Gastrocnemius medialis (tissue), 4 donors: ENCODE measurements around the gene WFIKKN1. TPM values are rescaled to one million over a fixed set of nuclear protein-coding genes. Genes with fewer than 3 reads are reported as not detected.

Source experiments
- ATAC-seq, 2 donors: fragments of 150-250 bp; one replicate each; pipeline ENCODE4 v1.9.1; 2016
- DNase-seq, 2 donors: peaks; one replicate each; pipeline ENCODE4 v3.0.0-alpha.2; 2019
- H3K27ac ChIP-seq, 4 donors: fragments of 200-600 bp; sonication (generic); 1 replicate in 1 of 4; 2 replicates in 3 of 4; pipeline ENCODE4 v1.5.1; 2016 to 2018; ENCODE audit warnings: mild to moderate bottlenecking in 2 of 4, moderate library complexity in 1 of 4
- H3K27me3 ChIP-seq, 3 donors: fragments of 200-600 bp; sonication (generic) in 2 of 3; 1 replicate in 1 of 3; 2 replicates in 2 of 3; pipeline versions ENCODE4 v1.5.1 to v1.6.0; 2016 to 2019; ENCODE audit warnings: mild to moderate bottlenecking in 1 of 3, moderate library complexity in 1 of 3
- H3K36me3 ChIP-seq, 2 donors: fragments of 200-600 bp; sonication (generic) in 1 of 2; one replicate each; pipeline ENCODE4 v1.5.1; 2017 to 2018
- H3K4me1 ChIP-seq, 2 donors: fragments of 200-600 bp; sonication (generic) in 1 of 2; one replicate each; pipeline ENCODE4 v1.5.1; 2016 to 2017; ENCODE audit warnings: mild to moderate bottlenecking in 2 of 2
- H3K4me3 ChIP-seq, 4 donors: fragments of 200-600 bp; sonication (generic) in 3 of 4; 1 replicate in 1 of 4; 2 replicates in 3 of 4; pipeline ENCODE4 v1.5.1; 2016 to 2019; ENCODE audit warnings: mild to moderate bottlenecking in 2 of 4
- H3K9me3 ChIP-seq, 3 donors: fragments of 200-600 bp; sonication (generic) in 2 of 3; 1 replicate in 1 of 3; 2 replicates in 2 of 3; pipeline ENCODE4 v1.5.1; 2016 to 2019
- POLR2A ChIP-seq, 2 donors: fragments of 450-650 bp; IDR thresholded peaks; one replicate each; pipeline ENCODE4 v1.6.1; 2017; ENCODE audit warnings: antibody characterized with exemption in 2 of 2, mild to moderate bottlenecking in 2 of 2, moderate library complexity in 2 of 2
- in situ Hi-C, 4 donors: fragments of 200-750 bp; cut with MboI; loops; one replicate each; pipeline versions ENCODE4 v1.15.0 to v1.8.0; 2017; ENCODE audit warnings: low sequenced_read_pairs in 4 of 4
- intact Hi-C: fragments of 100-400 bp; cut with DNase I; formaldehyde crosslinking; loops from one replicate; pipeline ENCODE4 v1.15.1; 2023; ENCODE audit warnings: low total_unique reads
- total RNA-seq, 4 donors: library from RNA; depleted of rRNA; stranded (reverse); fragments of >200 nt; gene quantifications; one replicate each; pipeline versions ENCODE4 v1.1.0 to v1.2.3, GENCODE V29; 2016
- TF ChIP-seq, protein P1 (sequence below), 5 experiments: fragments of 450-650 bp in 3 of 5; fragments of 200-600 bp in 2 of 5; sonication (generic) in 2 of 5; IDR thresholded peaks in 4 of 5; conservative IDR thresholded peaks in 1 of 5; 1 replicate in 4 of 5; 2 replicates in 1 of 5; pipeline ENCODE4 v1.5.1; 2016 to 2019; ENCODE audit warnings: antibody characterized with exemption in 5 of 5, mild to moderate bottlenecking in 3 of 5, moderate library complexity in 3 of 5

WFIKKN1 gene
- total RNA-seq, 4 donors from 2014 or later, result 0.12 to 3.2 (median 1.3) TPM

DNA sequence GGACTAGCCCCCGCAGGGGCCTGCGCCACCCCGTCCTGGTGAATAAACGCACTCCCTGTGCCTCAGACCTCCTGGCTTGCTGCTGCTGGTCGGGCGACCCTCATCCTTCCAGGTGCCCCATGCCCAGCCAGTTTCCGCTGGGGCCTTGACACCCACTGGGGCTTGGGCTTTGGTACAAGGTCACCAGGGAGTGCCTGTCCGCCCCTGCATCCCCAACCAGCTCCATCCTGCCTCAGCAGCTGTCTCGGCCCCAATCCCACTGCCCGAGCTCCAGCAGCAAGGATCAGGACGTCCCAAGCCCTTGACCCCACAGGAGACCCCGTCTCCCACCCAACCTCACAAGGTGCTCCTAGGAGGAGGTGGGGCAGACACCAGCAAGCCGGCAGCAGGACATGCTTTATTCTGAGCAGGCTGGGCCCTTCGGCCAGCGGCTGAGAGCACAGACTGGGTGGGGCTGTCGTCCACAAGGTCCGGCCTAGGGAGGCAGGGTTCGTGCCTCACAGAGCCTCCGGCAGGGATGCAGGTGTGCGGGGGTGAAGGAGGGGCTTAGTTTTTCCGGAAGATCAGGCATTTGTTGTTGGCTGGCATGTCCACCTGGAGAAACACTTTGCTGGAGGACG lies 3.4 kb downstream of the WFIKKN1 start:
- no peak for TF ChIP-seq POLR2A (IDR thresholded peaks at IDR 0.05)
- TF ChIP-seq, protein P1, sequence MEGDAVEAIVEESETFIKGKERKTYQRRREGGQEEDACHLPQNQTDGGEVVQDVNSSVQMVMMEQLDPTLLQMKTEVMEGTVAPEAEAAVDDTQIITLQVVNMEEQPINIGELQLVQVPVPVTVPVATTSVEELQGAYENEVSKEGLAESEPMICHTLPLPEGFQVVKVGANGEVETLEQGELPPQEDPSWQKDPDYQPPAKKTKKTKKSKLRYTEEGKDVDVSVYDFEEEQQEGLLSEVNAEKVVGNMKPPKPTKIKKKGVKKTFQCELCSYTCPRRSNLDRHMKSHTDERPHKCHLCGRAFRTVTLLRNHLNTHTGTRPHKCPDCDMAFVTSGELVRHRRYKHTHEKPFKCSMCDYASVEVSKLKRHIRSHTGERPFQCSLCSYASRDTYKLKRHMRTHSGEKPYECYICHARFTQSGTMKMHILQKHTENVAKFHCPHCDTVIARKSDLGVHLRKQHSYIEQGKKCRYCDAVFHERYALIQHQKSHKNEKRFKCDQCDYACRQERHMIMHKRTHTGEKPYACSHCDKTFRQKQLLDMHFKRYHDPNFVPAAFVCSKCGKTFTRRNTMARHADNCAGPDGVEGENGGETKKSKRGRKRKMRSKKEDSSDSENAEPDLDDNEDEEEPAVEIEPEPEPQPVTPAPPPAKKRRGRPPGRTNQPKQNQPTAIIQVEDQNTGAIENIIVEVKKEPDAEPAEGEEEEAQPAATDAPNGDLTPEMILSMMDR (IDR thresholded peaks at IDR 0.05 in 4 of 5, conservative IDR thresholded peaks at IDR 0.05 in 1 of 5), result no peak
- ATAC-seq (no peak), DNase-seq (no peak)
- intact Hi-C loops (no loop called here), in situ Hi-C loops (no loop called here)
- H3K4me1 ChIP-seq, result peaks cover 23 to 28% of the 10 kb centered on the region in 2 donors
- H3K36me3 ChIP-seq, result peaks cover 0 to 8% of the 10 kb centered on the region in 2 donors
- H3K27ac ChIP-seq, result no peak overlapping the region
- H3K27me3 ChIP-seq, result no peaks in the 10 kb centered on the region
- no peaks in the 10 kb centered on the region for H3K9me3 ChIP-seq
- no peak overlapping the region for H3K4me3 ChIP-seq

DNA sequence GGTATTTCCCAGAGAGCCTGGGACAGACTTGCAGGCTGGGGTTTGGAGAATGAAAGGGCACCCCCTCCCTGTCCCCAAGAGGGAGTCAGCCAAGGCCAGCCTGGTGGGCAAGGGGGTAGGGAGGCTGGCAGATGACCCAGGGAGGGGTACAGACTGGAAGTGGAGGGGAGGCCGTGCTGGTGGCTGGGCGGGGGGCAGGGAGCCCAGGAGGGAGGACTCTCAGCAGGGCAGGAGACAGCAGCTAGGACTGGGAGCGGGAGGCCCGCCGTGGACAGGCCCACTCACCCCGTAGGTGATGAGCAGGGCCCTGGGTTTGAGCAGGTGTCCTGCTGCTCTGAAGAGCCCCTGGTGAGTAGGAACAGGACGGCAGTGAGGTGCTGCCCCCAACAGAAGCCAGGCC lies 4.2 kb downstream of the WFIKKN1 start:
- ATAC-seq (no peak), DNase-seq (no peak)
- H3K27me3 ChIP-seq, result no peaks in the 10 kb centered on the region
- H3K27ac ChIP-seq, result peak overlapping the region in 1 of 4 donors; percentile 97
- H3K4me3 ChIP-seq, result peak overlapping the region in 2 of 4 donors; percentile 81 to 98
- no peaks in the 10 kb centered on the region for H3K9me3 ChIP-seq
- in situ Hi-C loops (no loop called here), intact Hi-C loops (no loop called here)
- peaks cover 0 to 8% of the 10 kb centered on the region in 2 donors for H3K36me3 ChIP-seq
- H3K4me1 ChIP-seq, result peaks cover 18 to 24% of the 10 kb centered on the region in 2 donors
- TF ChIP-seq, protein P1 (IDR thresholded peaks at IDR 0.05 in 4 of 5, conservative IDR thresholded peaks at IDR 0.05 in 1 of 5), result no peak
- no peak for TF ChIP-seq POLR2A (IDR thresholded peaks at IDR 0.05)

DNA sequence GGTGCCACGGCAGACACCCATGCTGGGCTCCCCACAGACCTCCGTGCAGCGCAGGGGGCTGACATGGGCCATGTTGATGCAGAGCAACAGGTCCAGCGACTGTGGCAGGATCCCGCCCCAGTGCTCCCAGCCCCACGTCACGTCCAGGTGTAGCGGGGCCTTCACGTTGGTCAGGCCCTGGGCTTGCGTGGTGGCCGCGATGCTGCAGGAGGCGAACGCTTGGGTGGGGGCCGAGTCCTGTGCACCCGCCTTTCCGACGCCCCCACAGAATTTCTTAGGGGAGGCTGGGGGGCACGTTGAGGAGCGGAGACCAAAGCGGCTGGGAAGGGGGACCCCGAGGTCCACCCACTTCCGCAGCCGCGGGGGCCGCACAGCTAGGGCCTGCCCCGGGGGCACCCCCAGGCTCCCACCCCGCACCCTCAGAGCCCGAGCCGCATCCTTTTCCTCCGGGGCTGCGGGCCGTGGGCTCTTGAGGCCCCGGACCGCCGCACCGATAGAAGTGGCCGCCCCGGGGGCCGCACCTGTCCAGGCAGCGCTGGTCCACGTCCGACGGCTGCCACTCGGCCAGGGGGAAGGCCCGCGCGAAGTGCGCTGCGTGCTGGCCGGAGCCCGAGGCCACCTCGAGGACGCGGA lies 4.9 kb downstream of the WFIKKN1 start:
- Histone ChIP-seq H3K9me3 (no peaks in the 10 kb centered on the region), H3K36me3 (peaks cover 0 to 8% of the 10 kb centered on the region in 2 donors), H3K27ac (peak overlapping the region; percentile 94 to 100 (median 98)), H3K4me3 (peak overlapping the region; percentile 81 to 98 (median 96)), H3K27me3 (no peaks in the 10 kb centered on the region), H3K4me1 (peaks cover 17 to 24% of the 10 kb centered on the region in 2 donors)
- intact Hi-C loops (loop anchor here (2.0 kb wide), 1 partner anchor 109 kb away; the partner anchor contains the start of gene CAPN15), in situ Hi-C loops (no loop called here)
- TF ChIP-seq POLR2A (IDR thresholded peaks at IDR 0.05), result no peak
- TF ChIP-seq, protein P1 (IDR thresholded peaks at IDR 0.05 in 4 of 5, conservative IDR thresholded peaks at IDR 0.05 in 1 of 5), result peak in 1 of 5 experiments; percentile 18
- DNase-seq (no peak), ATAC-seq (no peak)

DNA sequence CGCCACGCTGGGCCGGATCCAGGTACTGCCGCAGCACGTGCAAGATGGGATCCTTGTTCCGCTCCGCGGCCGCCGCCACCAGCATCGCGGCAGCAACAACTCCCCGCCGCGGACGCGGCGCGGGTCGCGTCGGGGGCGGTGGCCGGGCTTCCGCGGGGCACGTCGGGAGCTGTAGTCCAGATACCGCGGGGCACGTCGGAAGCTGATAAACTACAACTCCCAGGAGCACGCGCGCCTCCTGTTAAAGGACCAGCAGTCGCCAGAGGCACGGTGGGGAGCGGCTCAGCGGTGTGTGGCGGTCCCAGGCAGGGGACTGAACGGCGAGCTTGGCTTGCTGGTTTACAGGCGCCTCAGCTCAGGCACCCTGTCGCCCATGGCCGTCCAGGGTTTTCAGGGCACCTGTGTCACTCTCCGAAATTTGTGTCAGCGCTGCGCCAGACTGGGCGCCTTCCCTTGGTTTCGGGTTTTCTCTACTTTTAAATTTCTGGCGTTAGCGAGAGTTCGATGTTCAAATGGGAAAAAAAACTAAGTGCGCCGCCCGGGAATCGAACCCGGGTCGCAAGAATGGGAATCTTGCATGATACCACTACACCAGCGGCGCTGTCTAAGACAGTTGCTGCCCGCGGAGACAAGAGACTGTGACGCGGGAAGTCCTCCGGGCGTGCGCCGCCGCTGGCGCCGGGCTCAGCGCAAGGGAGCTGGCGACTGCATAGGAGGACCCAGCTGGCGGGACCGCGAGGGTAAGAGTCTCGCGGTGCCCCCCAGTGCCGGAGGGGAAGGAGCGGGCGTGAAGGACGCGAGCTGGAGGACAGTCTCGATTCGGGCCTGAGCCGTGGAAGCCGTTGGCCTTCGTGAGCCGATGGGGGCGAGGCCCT lies 5.7 kb downstream of the WFIKKN1 start, which contains the start of gene METTL26:
Gene METTL26, minus strand, starts transcription at position 100 of the 875 bp plus-strand sequence. Its CDS starts 15 bp downstream, at position 85.
- H3K9me3 ChIP-seq, result no peaks in the 10 kb centered on the region

More for the DNA sequence above, 5.7 kb downstream of the WFIKKN1 start, which contains the start of gene METTL26:
- in situ Hi-C loops (no loop called here), intact Hi-C loops (loop anchor here (1.0 to 2.0 kb wide), 3 partner anchors 25 to 110 kb away; partner anchors contain the start of gene CAPN15)
- Histone ChIP-seq H3K27me3 (no peaks in the 10 kb centered on the region), H3K36me3 (peaks cover 0 to 8% of the 10 kb centered on the region in 2 donors), H3K4me1 (peaks cover 11 to 24% of the 10 kb centered on the region in 2 donors), H3K27ac (peak within 1 kb of the TSS; percentile 94 to 100 (median 98)), H3K4me3 (peak within 1 kb of the TSS; percentile 81 to 98 (median 96))
- TF ChIP-seq POLR2A (IDR thresholded peaks at IDR 0.05), result peak; percentile 66 to 68
- TF ChIP-seq, protein P1 (IDR thresholded peaks at IDR 0.05 in 4 of 5, conservative IDR thresholded peaks at IDR 0.05 in 1 of 5), result no peak
- DNase-seq, result peak; percentile 94 to 97
- peak; percentile 86 to 89 for ATAC-seq
